Esophagus (tissue), 2 donors: ENCODE results near the gene TNIK. TPM values are rescaled to one million over a fixed set of nuclear protein-coding genes. Genes with fewer than 3 reads are reported as not detected.

Experiments used
- H3K27ac ChIP-seq, 2 donors: one replicate each; pipeline ENCODE4 v1.5.1; 2013; ENCODE audit warnings: low read depth in 2 of 2, mild to moderate bottlenecking in 2 of 2, inconsistent platforms in 1 of 2, low read length in 1 of 2, moderate library complexity in 1 of 2
- H3K27me3 ChIP-seq, 2 donors: one replicate each; pipeline ENCODE4 v1.6.1; 2013; ENCODE audit warnings: low read length in 2 of 2, control low read depth in 1 of 2, mild to moderate bottlenecking in 1 of 2; ENCODE audit not compliant: insufficient read depth in 2 of 2, control insufficient read depth in 1 of 2
- H3K36me3 ChIP-seq, 2 donors: one replicate each; pipeline ENCODE4 v1.6.1; 2013; ENCODE audit warnings: low read length in 1 of 2; ENCODE audit not compliant: control insufficient read depth in 2 of 2, insufficient read depth in 2 of 2
- H3K4me1 ChIP-seq, 2 donors: one replicate each; pipeline ENCODE4 v1.6.1; 2013; ENCODE audit warnings: low read length in 1 of 2; ENCODE audit not compliant: control insufficient read depth in 2 of 2, insufficient read depth in 2 of 2
- H3K4me3 ChIP-seq, 2 donors: one replicate each; pipeline ENCODE4 v1.5.1; 2013; ENCODE audit warnings: low read length in 2 of 2, mild to moderate bottlenecking in 2 of 2, low read depth in 1 of 2, moderate library complexity in 1 of 2
- H3K9me3 ChIP-seq, 2 donors: one replicate each; pipeline ENCODE4 v1.6.1; 2013; ENCODE audit warnings: mild to moderate bottlenecking in 2 of 2, low read depth in 1 of 2, low read length in 1 of 2, moderate library complexity in 1 of 2; ENCODE audit not compliant: control insufficient read depth in 2 of 2, insufficient read depth in 1 of 2
- WGBS, 2 donors: extraction: QIAGEN DNeasy Blood & Tissue Kit; methylation state at CpG; one replicate each; pipeline ENCODE4 v1.1.7; 2013; 5-methylcytosine and 5-hydroxymethylcytosine counted together
- polyA plus RNA-seq, 2 donors: library from polyadenylated mRNA; stranded (reverse); fragments of 200-250 nt; gene quantifications; one replicate each; pipeline ENCODE4 v1.2.3, GENCODE V29; 2013
- donor health status: healthy with polysubstance abuse.
- donor health status: Bipolar disorder and iron deficiency.

TNIK gene
- polyA plus RNA-seq, 2 donors: 2.2 to 3.2 TPM

- peak overlapping the region in 1 of 2 donors; percentile 22 for H3K27ac ChIP-seq
- H3K4me3 ChIP-seq: no peak overlapping the region
- WGBS, 2 donors: 70 to 71% methylated on average over 7 of the region's 7 CpGs
These were observed 139.3 kb downstream of the TNIK start for GRCh38 chr3:171320750-171321558.

GRCh38 chr3:171317171-171317570, 143.0 kb downstream of the TNIK start:
- H3K36me3 ChIP-seq: no peaks in the 10 kb centered on the region
- WGBS, 2 donors: 89 to 91% methylated on average over 2 of the region's 2 CpGs
- no peaks in the 10 kb centered on the region for H3K4me1 ChIP-seq
- H3K27ac ChIP-seq: no peak overlapping the region
- no peaks in the 10 kb centered on the region for H3K27me3 ChIP-seq
- H3K9me3 ChIP-seq: no peaks in the 10 kb centered on the region
- no peak overlapping the region for H3K4me3 ChIP-seq

More at GRCh38 chr3:171320750-171321558, 139.3 kb downstream of the TNIK start:
- H3K27me3 ChIP-seq: no peaks in the 10 kb centered on the region
- no peaks in the 10 kb centered on the region for H3K36me3 ChIP-seq
- H3K9me3 ChIP-seq: no peaks in the 10 kb centered on the region
- no peaks in the 10 kb centered on the region for H3K4me1 ChIP-seq

- no peaks in the 10 kb centered on the region for H3K9me3 ChIP-seq
- WGBS, 2 donors: 94 to 95% methylated on average over 4 of the region's 4 CpGs
- H3K27me3 ChIP-seq: no peaks in the 10 kb centered on the region
These were observed 144.3 kb downstream of the TNIK start for GRCh38 chr3:171315919-171316318.

GRCh38 chr3:171315101-171315500, 145.1 kb downstream of the TNIK start:
- H3K9me3 ChIP-seq: no peaks in the 10 kb centered on the region
- 83 to 91% methylated on average over 2 of the region's 2 CpGs for WGBS, 2 donors
- H3K4me3 ChIP-seq: no peak overlapping the region
- H3K36me3 ChIP-seq: no peaks in the 10 kb centered on the region
- H3K27me3 ChIP-seq: no peaks in the 10 kb centered on the region
- H3K4me1 ChIP-seq: no peaks in the 10 kb centered on the region
- no peak overlapping the region for H3K27ac ChIP-seq

More at GRCh38 chr3:171315919-171316318, 144.3 kb downstream of the TNIK start:
- no peaks in the 10 kb centered on the region for H3K36me3 ChIP-seq
- H3K4me3 ChIP-seq: no peak overlapping the region
- H3K4me1 ChIP-seq: no peaks in the 10 kb centered on the region
- H3K27ac ChIP-seq: no peak overlapping the region

- H3K4me3 ChIP-seq: no peak overlapping the region
- H3K27ac ChIP-seq: no peak overlapping the region
- H3K9me3 ChIP-seq: no peaks in the 10 kb centered on the region
- no peaks in the 10 kb centered on the region for H3K27me3 ChIP-seq
- no peaks in the 10 kb centered on the region for H3K4me1 ChIP-seq
- H3K36me3 ChIP-seq: no peaks in the 10 kb centered on the region
- WGBS, 2 donors: 95 to 98% methylated on average over 3 of the region's 3 CpGs
These were observed 145.9 kb downstream of the TNIK start for GRCh38 chr3:171314341-171314740.

GRCh38 chr3:171313702-171314101, 146.5 kb downstream of the TNIK start:
- 91 to 92% methylated on average over 7 of the region's 7 CpGs for WGBS, 2 donors
- H3K4me3 ChIP-seq: no peak overlapping the region
- no peaks in the 10 kb centered on the region for H3K4me1 ChIP-seq
- no peaks in the 10 kb centered on the region for H3K36me3 ChIP-seq
- no peaks in the 10 kb centered on the region for H3K27me3 ChIP-seq
- no peak overlapping the region for H3K27ac ChIP-seq
- no peaks in the 10 kb centered on the region for H3K9me3 ChIP-seq

GRCh38 chr3:171312741-171313140, 147.5 kb downstream of the TNIK start:
- H3K27me3 ChIP-seq: no peaks in the 10 kb centered on the region
- no peak overlapping the region for H3K4me3 ChIP-seq
- H3K9me3 ChIP-seq: no peaks in the 10 kb centered on the region
- 90 to 92% methylated on average over 8 of the region's 8 CpGs for WGBS, 2 donors
- H3K4me1 ChIP-seq: no peaks in the 10 kb centered on the region
- no peaks in the 10 kb centered on the region for H3K36me3 ChIP-seq
- H3K27ac ChIP-seq: no peak overlapping the region

GRCh38 chr3:171311784-171312183, 148.4 kb downstream of the TNIK start:
- Histone ChIP-seq H3K4me1 (no peaks in the 10 kb centered on the region), H3K36me3 (no peaks in the 10 kb centered on the region), H3K9me3 (no peaks in the 10 kb centered on the region), H3K4me3 (no peak overlapping the region), H3K27ac (no peak overlapping the region), H3K27me3 (no peaks in the 10 kb centered on the region)
- 65 to 71% methylated on average over 6 of the region's 6 CpGs for WGBS, 2 donors

- H3K27ac ChIP-seq: no peak overlapping the region
- H3K36me3 ChIP-seq: no peaks in the 10 kb centered on the region
- H3K27me3 ChIP-seq: no peaks in the 10 kb centered on the region
- no peak overlapping the region for H3K4me3 ChIP-seq
- no peaks in the 10 kb centered on the region for H3K4me1 ChIP-seq
- H3K9me3 ChIP-seq: no peaks in the 10 kb centered on the region
These were observed 150.3 kb downstream of the TNIK start for GRCh38 chr3:171309906-171310359.

GRCh38 chr3:171307988-171308387, 152.2 kb downstream of the TNIK start:
- Histone ChIP-seq H3K27ac (no peak overlapping the region), H3K27me3 (no peaks in the 10 kb centered on the region), H3K4me1 (no peaks in the 10 kb centered on the region), H3K36me3 (no peaks in the 10 kb centered on the region), H3K4me3 (no peak overlapping the region), H3K9me3 (no peaks in the 10 kb centered on the region)
- WGBS, 2 donors: 96 to 100% methylated on average over 2 of the region's 2 CpGs
